HuH-7.5 (cell line): Measurements from ENCODE around the gene FBXL7.

Experiments used
- DNase-seq: peaks from one replicate; pipeline ENCODE4 v3.0.0; 2011; ENCODE audit warnings: low spot score

The FBXL7 gene

GRCh38 chr5:15502208-15502607 is 2.2 kb downstream of the FBXL7 start:
- DNase-seq = no peak

DNA sequence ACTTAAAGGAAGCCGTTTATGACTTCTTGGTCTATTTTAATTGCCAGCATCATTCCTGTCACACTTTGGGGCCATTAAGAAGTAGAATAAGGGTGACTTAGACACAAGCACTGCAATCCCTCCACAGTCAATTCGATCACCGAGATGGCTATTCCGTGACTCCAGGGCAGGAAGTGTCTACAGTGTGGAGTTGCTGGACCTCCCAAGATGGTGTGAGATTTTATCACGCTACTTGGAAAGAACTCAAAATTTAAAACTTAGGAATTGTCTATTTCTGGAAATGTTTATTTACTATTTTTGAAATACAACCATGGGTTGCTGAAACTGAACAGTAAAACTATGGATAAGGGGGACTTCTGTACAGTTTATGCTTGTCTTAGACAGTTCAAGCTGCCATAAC is 6.2 kb downstream of the FBXL7 start:
- no peak for DNase-seq

DNA sequence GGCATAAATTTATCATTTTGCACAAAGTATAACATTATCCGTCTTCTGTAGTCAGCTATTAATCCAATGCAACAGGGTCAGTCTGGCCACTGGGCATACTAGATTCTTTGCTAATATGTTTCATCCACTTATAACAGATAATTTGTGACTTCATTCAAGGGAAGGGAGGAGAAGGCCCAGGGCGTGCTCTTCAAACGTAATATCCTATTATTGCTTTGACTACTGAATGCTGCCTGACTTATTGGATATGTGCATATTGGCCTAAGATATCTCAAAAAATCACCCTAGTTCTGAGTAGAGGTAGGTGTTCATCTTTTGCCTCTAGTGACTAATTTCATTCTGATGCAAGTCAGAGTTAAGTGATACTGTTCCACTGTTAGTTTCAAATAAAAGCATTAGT is 6.9 kb downstream of the FBXL7 start:
- no peak for DNase-seq

- DNase-seq = no peak
Measured at GRCh38 chr5:15510092-15510491, 10.1 kb downstream of the FBXL7 start.

DNA sequence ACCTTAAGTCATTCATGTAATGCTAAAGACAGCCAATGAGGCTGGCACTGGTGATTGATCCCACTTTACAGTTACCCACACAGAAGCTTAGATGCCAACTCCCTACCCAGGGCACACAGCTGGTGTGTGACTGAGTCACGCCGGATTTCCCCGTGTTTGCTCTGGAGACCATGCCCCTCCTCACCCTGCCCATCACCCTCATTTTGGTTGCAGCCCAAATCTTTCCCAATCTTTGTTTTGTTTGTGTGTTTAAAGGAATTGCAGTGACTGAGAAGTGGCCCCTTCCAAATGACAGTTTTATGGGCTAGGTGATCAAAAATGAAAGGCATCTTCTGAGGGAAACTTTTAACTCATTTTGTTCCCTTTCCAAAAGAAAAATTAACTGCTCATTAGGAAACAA is 10.9 kb downstream of the FBXL7 start:
- no peak for DNase-seq

DNA sequence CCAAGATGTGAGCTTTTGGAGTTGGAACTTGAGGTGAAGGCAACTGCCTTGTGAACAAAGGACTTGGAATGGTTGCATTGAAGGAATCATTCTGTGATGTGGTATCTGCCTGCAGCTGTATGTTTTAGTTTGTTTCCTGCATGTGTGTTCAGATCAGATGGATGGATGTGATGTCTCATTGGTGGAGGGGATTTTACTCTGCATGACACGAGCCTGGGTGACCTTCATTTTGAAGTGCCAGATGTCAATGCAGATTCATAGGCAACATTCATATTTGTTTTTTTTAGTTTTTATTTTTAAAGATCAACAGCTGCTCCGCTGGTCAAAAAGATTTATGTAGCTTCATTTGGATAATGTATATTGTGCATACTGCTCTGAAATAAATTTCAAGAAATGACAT is 13.5 kb downstream of the FBXL7 start:
- DNase-seq = no peak

- no peak for DNase-seq
Measured at GRCh38 chr5:15513911-15514310, 13.9 kb downstream of the FBXL7 start.

- DNase-seq = no peak
Measured at GRCh38 chr5:15515229-15515628, 15.2 kb downstream of the FBXL7 start.

GRCh38 chr5:15516486-15516885 is 16.5 kb downstream of the FBXL7 start:
- DNase-seq = no peak

DNA sequence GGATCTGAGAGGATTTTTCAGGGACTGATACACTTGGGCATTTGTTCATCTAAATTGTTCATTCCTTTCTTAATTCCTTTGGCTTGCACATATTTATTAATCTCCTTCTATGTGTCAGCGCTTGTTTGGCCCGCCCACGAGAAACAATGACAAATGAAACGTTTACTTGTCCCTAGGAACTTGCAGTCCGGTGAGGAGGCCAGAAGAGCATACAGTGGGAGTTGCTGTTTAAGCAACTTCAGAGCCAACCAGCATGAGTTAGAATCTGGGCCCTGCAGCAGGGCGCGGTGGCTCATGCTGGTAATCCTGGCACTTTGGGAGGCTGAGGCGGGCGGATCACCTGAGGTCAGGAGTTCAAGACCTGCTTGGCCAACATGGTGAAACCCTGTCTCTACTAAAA is 18.8 kb downstream of the FBXL7 start:
- DNase-seq = no peak

DNA sequence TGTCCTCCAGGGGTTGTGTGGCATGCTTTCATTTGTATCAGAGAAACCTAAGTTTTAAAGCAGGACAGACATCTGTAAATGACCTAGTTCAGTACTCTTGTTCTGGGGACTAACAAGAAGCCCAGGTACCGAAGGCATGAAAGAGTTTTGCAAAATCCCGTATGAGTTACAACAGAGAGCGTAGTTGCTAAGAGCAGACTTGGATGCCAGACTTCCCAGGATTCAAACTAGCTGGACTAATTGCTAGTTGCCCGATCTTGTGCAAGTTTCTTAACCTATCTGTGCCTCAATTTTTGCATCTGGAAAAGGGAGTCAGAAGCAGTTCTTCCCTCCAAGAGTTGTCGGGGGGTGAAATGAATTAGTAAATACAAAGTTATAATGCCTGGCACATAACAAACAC is 20.9 kb downstream of the FBXL7 start:
- no peak for DNase-seq

DNA sequence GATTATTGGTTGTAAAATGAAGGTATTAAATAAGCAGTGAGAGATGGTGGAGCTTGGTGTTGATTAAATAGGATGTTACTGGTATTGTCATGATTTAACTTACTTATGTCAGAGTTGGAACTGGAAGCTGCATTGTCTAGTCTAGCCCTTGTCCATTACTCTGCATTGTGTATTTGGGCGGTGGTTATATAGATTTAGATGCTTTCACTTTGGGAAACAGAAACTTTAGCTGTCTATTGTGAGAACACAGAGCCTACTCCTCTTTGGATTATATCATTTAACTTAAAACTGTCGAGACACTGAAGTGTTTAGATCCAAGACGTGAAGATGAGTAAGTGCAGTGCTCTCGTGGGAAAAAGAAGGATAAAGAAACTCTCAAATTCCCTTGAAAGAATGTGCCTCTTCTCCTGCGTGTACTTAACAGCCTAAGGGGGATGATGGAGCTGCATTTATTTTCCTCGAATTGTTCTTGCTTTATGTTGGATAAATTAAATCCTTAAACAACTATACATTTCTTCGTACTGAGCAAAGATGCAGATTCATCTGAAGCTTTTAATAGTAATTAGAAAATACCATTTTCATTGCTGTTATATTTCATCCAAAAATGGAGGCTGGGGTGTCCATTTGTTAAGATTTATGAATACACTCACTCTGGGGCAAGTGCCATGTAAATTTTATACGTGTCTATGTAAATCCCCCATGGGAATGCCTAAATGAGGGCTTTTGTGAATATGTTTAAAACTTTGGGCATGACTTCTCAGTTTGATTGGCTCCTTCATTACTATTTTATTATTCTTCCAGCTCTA is 21.6 kb downstream of the FBXL7 start:
- no peak for DNase-seq

DNA sequence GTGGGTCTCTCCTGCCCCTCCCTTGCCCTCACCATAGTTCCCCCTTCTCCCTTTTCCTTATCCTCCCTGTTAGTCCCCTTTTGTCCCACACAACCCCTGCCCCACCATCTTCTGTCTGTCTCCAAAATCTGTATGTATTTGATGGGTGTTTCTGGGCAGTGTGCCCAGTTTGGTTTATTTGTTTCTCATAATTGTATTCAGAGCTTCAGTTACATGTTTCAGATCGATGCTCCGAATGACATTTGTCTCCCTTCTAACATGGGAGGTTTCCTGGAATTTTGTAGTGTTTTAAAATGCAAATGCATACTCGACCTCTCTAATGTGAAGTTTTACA is 22.2 kb downstream of the FBXL7 start:
- DNase-seq = no peak

DNA sequence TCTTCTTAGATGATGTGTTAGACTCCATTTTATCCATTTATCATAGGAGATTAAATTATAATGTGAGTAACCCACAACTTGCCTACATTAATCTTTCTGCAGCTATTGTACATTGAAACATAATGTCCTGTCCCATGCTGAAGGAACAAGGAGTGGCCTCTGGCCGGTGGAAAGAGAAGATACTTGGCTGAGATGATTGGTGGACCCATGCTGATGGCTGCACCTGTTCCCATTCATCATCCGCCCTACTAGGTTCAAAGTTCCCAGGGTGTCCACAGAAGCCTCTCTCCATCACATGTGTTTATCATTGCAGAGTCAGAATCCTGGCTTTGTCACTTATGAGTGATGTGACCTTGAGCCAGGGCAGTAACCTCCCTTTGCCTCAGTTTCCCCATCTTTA is 24.7 kb downstream of the FBXL7 start:
- DNase-seq = no peak

DNA sequence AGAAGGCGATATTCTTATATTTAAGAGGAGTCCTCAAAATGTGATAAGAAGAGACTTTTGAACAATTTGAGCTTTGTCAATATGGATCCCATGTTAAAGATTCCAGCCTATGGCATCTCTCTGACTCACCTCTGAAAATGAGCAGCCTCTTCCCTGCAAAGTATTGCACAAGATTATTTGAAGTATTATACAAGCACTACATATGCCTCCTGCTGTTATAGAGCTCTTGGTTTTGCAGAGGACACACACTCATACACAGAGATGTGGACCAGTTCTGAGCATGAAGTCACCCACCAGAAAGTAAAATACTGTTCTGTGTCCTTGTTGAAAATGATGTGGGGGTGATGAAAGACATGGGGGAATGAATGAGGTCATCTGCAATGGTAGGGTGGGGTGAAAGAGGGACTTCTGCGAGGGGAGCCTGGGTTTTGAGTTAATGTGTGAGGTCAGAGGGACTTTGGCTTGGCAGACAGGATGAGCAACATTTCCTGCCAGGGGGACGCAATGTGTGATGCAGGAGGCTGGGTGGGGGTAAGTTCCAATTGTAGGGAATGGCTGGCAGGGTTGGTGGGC is 25.8 kb downstream of the FBXL7 start:
- DNase-seq = no peak

DNA sequence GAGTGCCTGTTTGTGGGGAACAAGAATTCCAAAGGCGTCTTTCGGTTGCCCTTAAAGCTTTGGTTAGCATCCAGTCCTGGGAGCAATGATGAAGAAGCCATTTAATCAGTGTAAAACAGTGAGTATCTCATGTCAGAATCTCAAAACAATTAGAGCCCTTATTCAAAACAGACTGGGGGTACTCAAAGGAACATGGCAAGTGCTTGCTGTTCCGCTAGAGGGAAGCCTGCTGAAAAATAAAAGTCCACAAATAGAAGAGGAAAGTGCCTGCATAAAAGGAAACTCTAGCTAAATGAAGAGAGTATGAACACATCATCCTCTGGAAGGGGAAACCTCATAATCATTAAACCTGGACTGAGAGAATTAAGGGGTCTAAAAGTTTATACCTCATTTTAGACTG is 26.4 kb downstream of the FBXL7 start:
- no peak for DNase-seq

GRCh38 chr5:15528476-15528875 is 28.5 kb downstream of the FBXL7 start:
- DNase-seq = no peak

DNA sequence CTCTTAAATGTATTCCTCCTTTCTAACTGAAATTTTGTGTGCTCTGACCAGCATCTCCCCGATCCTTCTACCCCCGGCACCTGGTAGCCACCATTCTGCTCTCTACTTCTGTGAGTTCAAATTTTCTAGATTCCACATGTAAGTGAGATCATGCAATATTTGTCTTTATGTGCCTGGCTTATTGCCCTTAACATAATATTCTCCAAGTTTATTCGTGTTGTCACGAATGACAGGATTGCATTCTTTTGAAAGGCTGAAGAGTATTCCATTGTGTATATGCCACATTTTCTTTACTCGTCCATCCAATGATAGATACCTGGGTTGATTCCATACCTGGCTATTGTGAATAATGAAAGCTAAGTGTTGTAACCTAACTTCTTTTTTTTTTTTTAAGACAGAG is 29.0 kb downstream of the FBXL7 start:
- DNase-seq = no peak

DNA sequence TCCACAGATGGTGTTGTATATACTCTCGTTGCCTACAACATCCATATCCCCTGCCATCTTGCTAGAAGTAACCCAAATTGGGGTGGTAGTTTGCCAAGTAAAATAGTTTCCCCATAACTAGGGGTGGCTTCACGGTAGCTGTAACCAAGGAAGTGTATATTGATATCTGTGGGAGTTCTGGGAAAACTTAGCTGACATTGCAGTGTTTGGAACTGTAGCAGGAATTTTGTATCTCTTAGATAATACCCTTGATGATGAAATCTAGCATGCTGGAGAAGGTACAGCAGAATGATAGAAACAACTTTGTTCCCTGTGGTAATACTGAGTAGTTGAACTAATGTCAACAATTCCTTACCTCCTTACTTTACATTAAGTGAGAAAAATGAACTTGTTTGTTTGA is 29.8 kb downstream of the FBXL7 start:
- DNase-seq = no peak

GRCh38 chr5:15533129-15533893 is 33.3 kb downstream of the FBXL7 start:
- DNase-seq = no peak

- no peak for DNase-seq
Measured at GRCh38 chr5:15535938-15536337, 36.0 kb downstream of the FBXL7 start.

DNA sequence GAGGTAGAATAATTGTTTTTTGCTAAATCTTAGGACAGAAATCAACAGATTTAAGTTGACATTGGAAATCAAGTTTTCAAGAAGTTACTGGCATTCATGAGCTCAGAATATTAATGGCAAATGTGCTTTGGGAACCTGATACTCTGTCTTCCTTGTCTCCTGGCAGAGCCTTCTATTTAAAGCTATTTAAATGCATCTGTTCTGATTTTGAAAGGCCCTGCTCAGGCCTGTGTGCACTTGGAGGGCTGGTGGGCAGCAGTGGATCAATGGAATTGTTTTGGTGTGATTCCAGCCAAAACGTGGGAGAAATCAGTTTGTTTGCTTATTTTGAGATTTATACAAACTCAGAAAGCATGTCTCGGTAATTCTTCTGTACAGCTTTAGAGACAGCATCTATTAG is 38.5 kb downstream of the FBXL7 start:
- no peak for DNase-seq

- no peak for DNase-seq
Measured at GRCh38 chr5:15539951-15540350, 40.0 kb downstream of the FBXL7 start.

DNA sequence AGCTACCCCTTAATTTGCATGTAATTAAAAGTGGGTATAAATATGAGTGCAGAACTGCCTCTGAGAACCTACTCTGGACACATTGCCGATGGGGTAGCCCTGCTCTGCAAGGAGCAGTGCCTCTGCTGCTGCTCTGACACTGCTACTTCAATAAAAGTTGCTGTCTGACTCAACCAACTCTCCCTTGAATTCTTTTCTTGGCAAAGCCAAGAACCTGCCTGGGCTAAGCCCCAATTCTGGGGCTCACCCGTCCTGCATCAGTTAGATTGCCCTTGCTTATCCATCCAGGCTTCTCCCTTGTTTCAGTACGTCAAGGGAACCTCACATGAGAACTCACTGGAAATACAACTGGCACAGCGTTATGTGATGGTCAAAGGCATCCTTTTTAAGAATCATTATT is 44.1 kb downstream of the FBXL7 start:
- DNase-seq = no peak
